ENCODE measurements around the gene SBK1.

DNA sequence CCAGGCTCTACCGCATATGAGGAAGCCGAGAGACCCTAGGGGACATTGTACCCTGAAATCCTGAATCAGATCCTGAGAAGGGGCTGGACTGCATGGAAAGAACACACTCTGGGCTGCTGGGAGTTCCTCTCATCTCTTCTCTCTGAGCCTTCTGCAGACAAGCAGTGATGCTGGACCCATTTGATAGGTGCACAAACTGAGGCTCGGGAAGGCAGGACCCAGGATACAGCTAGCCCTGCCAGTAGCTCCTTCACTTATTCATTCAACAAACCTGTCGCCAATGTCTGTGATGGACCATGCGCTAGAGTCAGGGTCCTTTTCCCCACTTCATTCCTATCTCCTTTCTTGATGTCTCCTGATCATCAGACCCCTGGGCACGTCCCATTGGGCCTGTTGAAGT lies 1.9 kb downstream of the SBK1 start:
- no peak for TF ChIP-seq EP300 (IDR thresholded peaks at IDR 0.05; ENCODE audit: low read depth)
- TF ChIP-seq, protein P1, sequence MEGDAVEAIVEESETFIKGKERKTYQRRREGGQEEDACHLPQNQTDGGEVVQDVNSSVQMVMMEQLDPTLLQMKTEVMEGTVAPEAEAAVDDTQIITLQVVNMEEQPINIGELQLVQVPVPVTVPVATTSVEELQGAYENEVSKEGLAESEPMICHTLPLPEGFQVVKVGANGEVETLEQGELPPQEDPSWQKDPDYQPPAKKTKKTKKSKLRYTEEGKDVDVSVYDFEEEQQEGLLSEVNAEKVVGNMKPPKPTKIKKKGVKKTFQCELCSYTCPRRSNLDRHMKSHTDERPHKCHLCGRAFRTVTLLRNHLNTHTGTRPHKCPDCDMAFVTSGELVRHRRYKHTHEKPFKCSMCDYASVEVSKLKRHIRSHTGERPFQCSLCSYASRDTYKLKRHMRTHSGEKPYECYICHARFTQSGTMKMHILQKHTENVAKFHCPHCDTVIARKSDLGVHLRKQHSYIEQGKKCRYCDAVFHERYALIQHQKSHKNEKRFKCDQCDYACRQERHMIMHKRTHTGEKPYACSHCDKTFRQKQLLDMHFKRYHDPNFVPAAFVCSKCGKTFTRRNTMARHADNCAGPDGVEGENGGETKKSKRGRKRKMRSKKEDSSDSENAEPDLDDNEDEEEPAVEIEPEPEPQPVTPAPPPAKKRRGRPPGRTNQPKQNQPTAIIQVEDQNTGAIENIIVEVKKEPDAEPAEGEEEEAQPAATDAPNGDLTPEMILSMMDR (IDR thresholded peaks at IDR 0.05): no peak
- TF ChIP-seq POLR2A (IDR thresholded peaks at IDR 0.05): no peak
- no peak for TF ChIP-seq POLR2AphosphoS5 (IDR thresholded peaks at IDR 0.05)

Data from transverse colon (tissue), 4 donors.